WI38 (cell line): Measurements from ENCODE around the gene RBBP7.
A peak's percentile ranks its signal among the peaks of the same experiment; 100 is the strongest.

Experiments used
- H3K4me3 ChIP-seq: 2 replicates; pipeline ENCODE4 v1.5.1; 2011; ENCODE audit warnings: low read depth, mild to moderate bottlenecking, control low read depth, low read length
- TF ChIP-seq, protein P1 (sequence below): IDR thresholded peaks from 2 replicates; pipeline ENCODE4 v1.5.1; 2012; ENCODE audit warnings: low read depth, mild to moderate bottlenecking, control low read depth, low read length

RBBP7 gene

DNA sequence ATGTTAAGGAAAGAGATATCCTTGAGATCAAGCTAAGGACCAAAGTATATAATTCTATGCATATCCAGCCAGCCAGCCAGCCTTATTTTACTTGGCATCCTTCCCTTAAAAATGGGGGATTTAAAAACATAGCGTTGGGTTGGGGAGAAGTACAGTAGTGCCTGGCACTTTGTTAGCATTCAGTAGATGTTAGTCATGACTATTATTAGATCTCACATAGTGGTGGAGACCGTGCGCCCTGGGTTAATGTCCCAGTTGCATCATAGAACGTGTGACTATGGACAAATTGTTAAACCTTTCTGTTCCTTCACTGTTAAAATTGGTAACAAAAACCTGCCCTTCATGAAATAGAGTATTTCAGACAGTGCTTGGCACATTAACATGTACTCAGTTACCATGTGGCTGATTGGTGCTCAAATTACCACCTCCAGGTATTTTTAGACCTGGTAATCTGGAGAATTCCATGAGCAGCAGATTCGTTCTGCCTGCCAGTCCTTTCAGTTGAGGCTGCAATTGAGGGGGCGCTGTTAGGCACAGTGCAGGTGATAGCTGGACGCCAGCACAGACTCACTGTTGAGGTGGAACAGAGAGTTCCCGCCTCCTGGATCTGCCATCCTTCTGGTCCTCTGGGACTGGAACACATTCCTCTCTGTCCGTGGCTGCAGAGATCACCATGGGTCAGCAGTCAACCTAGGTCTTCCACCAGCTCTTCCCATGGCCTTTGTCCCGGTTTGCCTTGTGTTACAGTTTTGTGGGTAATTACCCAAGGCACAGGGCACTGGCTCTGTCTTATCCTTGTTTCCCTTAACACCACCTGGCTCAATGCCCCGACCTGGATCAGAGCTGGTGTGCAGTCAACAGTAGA is 31.7 kb downstream of the RBBP7 start:
- TF ChIP-seq, protein P1, sequence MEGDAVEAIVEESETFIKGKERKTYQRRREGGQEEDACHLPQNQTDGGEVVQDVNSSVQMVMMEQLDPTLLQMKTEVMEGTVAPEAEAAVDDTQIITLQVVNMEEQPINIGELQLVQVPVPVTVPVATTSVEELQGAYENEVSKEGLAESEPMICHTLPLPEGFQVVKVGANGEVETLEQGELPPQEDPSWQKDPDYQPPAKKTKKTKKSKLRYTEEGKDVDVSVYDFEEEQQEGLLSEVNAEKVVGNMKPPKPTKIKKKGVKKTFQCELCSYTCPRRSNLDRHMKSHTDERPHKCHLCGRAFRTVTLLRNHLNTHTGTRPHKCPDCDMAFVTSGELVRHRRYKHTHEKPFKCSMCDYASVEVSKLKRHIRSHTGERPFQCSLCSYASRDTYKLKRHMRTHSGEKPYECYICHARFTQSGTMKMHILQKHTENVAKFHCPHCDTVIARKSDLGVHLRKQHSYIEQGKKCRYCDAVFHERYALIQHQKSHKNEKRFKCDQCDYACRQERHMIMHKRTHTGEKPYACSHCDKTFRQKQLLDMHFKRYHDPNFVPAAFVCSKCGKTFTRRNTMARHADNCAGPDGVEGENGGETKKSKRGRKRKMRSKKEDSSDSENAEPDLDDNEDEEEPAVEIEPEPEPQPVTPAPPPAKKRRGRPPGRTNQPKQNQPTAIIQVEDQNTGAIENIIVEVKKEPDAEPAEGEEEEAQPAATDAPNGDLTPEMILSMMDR: no peak
- H3K4me3 ChIP-seq: no peak overlapping the region

DNA sequence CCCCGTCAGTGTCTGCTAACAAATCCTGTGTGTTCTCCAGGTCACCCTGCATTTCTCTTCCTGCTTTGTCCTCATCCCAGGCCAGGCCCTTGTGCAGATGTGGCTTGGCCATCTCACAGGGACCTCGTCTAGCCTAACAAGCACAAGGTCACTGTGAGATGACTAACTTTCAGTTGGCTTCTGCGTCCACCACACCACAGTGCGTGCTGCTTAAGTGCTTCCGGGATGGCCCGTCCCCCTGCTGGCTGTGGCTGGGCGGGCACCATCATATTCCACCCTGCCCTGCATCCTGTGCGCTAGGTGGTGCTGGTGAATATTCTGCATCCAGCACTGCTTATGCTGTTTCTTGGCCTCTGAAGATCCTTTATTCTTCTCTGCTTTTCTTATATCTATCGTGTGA is 33.8 kb downstream of the RBBP7 start:
- no peak overlapping the region for H3K4me3 ChIP-seq
- TF ChIP-seq, protein P1: peak; percentile 46

DNA sequence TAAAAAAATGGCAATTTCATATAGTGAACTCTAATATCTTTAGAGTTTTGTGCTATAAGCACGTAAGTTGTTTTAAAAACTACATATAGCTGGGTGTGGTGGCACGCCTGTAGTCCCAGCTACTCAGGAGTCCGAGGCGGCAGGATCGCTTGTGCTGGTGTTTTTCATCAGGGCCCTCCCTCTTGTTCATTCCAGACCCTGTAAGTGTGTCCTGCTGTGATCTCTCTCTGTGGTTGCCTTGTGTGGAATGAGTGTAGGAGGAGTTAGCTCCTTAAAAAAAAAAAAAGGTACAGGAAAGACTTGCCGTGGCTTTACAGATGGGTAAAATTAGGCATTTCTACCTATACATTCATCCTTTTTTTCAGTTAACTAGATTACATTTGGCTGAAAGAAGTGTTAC is 35.4 kb downstream of the RBBP7 start:
- no peak overlapping the region for H3K4me3 ChIP-seq
- TF ChIP-seq, protein P1: no peak

DNA sequence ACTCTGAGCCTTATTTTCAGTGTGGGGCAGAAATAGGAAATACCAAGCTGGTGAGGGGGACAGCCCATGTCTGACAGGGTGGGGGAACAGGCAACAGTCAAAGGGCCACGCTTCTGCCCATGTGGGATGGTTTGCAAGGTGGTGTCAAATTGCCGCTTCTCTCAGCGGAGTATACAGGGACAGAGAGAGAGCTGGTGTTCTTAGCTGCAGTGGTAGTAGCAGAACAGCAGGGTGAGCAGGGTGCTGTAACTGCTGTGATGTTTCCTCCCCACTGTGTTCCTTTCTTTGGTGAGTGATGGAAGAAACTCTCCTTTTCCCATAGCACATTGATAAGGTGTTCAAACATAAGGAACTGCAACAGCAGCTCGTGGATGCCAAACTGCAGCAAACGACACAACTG is 37.9 kb downstream of the RBBP7 start:
- TF ChIP-seq, protein P1: no peak
- no peak overlapping the region for H3K4me3 ChIP-seq

DNA sequence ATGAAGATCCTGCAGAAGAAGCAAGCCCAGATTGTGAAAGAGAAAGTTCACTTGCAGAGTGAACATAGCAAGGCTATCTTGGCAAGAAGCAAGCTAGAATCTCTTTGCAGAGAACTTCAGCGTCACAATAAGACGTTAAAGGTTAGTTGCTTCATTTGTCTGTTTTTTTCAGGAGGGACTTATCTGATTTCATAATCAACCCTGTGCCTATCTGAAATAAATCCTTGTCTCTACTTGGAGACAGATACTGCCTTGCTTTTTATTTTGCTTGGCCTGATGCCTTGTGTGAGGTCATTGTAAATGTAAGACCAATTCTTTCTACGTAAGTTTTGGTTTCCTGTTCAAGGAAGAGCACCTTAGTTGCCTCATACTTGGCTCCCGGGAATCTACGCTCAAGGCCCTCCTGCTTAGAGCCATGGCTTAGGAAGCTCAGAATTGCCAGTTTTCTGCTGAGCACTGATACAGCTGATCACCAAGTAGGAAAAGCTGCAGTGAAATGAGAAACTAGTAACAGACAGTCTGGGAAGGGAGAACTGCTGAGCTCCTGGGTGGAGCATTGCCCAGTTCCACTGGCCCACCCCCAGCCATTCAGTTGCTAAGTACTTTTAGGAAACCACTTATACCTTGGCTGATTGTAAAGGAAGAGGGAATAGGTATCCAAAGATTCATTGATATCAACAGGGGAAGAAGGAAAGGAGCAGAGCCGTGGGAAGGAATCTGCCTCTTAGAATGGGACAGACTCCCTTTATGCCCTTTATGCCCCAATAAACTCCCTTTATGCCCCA is 41.8 kb downstream of the RBBP7 start:
- H3K4me3 ChIP-seq: no peak overlapping the region
- TF ChIP-seq, protein P1: no peak

DNA sequence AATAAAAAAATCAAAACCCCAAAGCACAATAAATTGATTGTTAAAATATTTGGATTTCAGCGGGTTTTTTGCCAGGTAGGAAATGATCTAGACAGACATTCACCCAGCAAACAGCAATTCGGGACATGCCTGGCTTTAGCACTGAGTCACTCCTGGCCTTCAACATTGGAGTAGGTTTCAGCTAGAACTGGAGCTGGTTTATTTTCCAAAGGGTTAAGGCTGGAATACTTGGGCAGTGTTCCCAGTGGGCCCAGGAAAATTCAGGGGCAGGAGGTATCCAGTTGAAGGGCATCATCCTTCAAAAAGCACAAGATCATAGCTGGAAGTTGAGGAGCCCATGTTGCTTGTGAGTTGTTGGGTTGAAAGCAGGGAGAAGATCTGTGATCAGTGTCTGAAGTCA is 42.9 kb downstream of the RBBP7 start:
- no peak overlapping the region for H3K4me3 ChIP-seq
- TF ChIP-seq, protein P1: no peak

DNA sequence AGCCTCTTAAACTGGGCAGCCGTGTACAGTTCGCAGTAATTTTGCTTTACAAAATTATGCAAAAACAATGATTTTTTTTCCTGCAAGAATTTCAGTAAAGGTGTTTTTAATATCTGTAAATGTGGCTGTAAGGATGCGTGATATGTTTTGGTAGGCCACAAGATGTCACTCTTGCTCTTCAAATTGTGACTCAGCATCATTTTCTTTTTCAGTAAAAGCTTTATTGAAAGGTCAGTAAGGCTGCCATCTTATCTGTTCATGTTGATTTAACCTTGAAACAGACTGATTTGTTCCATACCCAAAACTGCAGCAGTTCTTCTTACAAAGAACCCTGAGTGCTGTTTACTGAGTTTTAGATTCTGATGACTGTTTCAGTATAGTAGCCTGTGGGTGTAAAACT is 44.0 kb downstream of the RBBP7 start:
- H3K4me3 ChIP-seq: no peak overlapping the region
- TF ChIP-seq, protein P1: peak; percentile 39; the same call in 1 of the 2 replicates
